Renal cortex interstitium (tissue), 11 donors: ENCODE measurements around the gene CSNK1G2. TPM values are rescaled to one million over a fixed set of nuclear protein-coding genes. Genes with fewer than 3 reads are reported as not detected.

ENCODE experiments used
- DNase-seq, 11 donors: peaks; one replicate each; pipeline ENCODE4 v3.0.0-alpha.2; 2013; ENCODE audit warnings: low read depth in 9 of 11, low spot score in 4 of 11; ENCODE audit errors: extremely low read depth in 1 of 11
- polyA plus RNA-seq, 3 donors: library from polyadenylated mRNA; unstranded; fragments of 120-200 nt; gene quantifications; one replicate each; pipeline ENCODE4 v1.2.1, GENCODE V29; 2013; ENCODE audit not compliant: insufficient read length in 3 of 3

The CSNK1G2 gene
- polyA plus RNA-seq, 3 donors: 50.5 to 70.4 (median 67.9) TPM

DNA sequence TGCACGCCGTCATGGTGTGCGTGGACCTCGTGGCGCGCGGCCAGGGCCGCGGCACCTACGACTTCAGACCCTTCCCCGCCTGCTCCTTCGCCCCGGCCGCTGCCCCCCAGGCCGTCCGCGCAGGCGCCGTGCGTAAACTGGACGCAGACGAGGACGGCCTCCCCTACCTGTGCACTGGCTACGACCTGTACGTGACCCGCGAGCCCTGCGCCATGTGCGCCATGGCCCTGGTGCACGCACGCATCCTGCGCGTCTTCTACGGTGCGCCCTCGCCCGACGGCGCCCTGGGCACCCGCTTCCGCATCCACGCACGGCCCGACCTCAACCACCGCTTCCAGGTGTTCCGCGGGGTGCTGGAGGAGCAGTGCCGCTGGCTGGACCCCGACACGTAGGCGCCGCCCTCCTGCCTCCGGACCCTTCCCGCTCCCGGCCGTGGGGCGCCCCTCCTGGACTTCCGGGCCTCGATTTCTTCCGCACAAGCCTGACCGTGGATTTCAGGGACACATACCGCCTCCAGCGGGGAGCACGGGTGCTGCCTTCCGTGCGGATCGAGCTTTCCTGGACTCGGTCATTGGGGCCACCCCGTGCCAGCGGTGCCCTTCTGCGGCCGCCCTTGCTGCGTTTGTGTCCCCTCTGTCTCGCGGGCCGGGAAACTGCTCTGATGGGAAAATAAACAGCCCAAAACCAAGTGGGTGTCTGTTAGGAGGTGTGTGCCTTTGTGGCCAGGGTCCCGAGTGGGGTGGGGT is 28.0 kb upstream of the CSNK1G2 start:
- DNase-seq: no peak

DNA sequence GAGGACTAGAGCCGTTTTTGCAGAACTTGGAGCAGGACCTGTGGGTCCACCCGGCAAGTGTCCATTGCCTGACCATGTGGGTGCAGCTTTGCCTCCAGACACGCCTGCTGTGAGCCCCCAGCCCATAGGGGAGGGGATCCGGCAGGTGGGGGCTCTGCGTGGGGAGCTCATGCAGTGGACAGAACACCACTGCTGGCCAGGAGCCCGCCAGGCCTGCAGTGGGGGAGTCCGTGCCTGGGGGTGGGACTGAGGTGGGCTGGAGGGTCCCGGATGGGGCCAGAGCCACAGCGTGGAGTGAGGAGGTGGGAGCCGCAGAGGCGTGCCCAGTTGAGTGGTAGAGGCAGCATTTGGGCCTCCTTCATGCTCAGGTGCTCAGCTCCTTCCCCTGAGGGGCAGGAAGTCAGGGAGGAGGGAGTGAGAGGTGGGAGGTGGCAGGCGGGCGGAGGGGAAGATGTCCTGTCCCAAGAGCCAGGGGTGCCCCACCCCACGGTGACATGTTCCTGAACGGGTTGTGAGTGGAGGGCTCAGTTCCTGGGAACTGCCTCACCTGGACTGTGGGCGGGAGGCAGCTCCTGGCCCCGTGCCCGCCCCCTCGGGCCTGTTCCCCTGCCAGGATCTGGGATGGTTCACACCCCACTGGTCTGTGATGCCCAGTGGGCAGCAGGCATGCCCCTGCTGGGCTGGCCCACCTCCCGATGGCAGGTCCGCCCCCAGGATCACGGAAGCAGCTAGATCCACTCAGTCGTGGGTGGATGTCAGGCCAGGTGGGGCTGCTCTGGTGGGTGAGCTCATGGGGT is 27.0 kb upstream of the CSNK1G2 start:
- no peak for DNase-seq

DNA sequence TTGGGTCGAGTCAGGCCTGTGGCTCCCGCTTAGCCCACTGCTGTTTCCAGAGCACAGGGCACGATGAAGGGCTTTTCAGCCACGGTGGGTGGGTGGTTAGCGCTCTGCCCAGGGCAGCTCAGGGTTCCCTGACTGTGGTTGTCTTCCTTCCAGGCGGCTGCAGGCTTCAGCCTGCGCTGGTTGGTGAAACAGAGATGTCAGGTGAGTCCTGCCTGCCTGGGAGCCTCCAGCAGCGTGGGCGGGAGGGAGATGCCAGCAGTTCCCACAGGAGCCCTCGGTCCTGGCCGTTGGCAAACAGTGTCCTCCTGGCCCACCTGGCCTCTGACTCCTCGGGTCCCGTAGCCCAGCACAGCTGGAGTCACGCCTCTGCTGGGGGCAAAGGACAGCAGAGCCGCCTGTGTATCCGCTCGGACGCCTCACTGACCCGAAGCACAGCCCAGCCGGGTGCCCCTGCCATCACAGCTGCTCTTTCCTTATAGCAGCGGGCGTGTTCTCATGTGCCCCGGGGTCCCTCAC is 26.1 kb upstream of the CSNK1G2 start:
- DNase-seq: no peak

DNA sequence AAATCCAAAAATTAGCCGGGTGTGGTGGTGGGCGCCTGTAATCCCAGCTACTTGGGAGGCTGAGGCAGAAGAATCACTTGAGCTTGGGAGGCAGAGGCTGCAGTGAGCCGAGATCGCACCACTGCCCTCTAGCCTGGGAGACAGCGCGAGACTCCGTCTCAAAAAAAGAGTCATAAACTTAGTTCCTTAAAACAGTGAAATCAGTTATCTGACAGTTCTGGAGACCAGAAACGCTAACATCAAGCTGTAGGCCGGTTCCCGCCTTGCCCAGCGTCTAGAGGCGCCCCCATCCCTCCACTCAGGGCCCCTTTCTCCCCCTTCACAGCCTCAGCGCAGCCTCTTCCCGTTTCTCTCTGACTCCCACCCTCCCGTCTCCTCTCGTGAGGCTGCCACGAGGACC is 23.8 kb upstream of the CSNK1G2 start:
- no peak for DNase-seq

DNA sequence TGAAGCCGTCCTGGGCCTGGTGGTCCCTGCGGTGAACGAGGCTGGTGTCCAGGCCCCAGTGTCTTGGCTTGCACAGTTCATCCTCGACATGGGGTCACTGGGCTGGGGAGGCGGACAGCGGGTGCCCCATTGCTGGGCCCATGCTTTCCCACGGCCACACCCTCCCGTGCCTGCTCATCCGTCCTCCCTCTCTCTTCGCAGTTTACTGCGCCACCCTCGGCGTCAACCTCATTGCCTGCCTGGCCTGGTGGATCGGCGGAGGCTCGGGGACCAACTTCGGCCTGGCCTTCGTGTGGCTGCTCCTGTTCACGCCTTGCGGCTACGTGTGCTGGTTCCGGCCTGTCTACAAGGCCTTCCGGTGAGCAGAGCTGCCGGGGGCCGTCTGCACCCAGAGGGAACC is 23.0 kb upstream of the CSNK1G2 start:
- no peak for DNase-seq

DNA sequence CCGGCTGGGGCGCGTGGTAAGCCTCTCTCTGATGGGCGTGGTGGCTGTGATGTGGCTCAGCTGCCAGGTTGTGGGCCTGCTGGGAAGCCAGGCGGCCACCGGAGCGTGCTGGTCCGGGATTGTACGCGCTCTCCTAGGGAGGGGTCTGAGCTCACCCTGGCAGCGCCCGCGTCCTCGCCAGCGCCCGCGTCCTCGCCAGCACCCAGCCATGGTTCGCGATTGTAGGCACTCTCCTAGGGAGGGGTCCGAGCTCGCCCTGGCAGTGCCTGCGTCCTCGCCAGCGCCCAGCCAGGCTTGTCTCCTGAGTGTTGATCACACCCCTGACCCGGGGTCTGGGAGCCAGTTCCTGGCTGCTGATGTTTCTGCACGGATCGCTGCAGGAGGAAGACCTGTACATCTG is 22.0 kb upstream of the CSNK1G2 start:
- DNase-seq: no peak

DNA sequence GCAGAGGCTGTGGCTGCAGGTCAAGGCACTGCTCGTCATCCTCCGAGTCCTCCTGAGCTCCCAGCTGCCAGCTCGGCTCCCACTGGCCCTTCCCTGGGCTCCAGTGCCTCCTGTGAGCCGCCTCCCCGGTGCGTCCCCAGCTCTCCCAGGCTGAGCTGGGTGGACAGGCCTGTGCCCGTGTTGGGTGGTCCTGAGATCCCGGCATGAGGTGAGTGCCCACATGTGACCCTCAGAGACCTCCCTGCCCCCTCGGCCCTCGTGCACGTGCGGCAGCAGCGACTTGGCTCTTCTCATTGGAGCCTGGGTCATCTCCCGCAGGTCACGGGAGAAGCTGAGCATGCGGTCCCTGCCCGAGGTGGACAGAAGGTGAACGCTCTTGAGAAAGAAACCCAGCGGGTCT is 20.3 kb upstream of the CSNK1G2 start:
- DNase-seq: no peak

DNA sequence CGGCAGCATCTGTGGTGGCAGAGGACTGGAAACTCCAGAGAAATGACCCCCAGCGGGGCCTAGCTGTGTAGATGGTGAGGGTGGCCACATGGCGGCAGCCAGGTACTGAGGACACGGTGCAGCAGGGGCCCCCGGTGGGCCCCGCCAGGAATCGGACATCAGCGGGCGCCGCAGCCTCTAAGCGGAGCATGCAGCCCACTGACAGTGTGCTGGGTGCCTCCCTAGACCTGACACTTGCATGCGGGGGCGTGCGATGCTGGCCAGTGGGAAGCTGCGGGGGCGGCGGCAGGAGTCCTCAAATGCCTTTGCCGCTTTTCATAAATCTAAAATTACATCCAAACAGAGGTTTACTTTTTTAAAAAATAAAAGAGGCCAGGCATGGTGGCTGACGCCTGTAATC is 19.6 kb upstream of the CSNK1G2 start:
- no peak for DNase-seq

DNA sequence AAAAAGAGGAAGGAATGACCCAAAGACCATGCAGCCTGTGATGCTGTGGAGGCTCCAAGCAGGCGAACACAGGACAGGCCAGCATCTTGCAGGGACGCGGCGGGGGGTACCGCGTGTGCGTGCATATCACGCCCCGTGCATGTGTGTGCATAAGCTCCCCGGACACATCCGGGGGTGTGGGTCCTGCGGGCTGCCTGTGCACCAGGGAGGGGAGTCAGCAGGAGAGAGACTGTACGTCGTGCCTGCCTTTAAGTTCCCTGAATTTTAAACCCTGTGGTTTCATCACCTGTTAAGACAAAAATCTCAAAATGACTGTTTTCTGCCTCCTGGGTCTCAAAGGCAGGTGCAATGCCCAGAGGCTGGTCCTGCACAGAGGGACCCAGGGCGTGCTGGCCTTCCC is 19.1 kb upstream of the CSNK1G2 start:
- no peak for DNase-seq

DNA sequence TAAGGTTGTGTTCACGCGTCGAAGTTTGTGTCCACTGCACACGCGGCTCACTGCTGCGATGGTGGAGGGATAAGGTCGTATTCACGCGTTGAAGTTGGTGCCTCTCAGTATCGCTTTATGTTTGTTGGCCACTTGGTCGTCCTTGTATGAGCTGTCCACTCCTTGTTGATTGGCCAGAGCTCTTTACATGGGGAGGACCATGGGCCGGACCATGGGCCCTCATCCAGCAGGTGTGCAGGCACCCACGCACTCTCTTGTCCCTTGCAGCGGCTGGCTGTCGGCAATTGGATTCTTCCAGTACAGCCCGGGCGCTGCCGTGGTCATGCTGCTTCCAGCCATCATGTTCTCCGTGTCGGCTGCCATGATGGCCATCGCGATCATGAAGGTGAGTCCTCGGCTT is 18.2 kb upstream of the CSNK1G2 start:
- no peak for DNase-seq

DNA sequence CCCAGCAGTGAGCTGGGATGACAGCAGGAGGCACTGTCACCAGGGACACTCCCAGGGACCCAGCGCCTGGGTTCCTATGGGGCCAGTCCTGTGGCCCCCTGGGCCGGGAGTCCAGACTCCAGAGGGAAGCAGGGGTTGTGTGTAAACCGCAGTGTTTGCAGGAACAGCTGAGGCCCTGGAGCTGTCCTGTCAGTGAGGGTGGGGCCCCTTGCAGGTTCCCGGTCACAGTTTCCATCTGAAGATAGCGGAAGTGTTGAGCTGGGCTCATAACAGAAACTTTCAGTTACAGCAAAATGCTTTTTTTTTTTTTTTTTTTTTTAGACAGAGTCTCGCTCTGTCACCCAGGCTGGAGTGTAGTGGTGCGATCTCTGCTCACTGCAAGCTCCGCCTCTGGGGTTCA is 17.7 kb upstream of the CSNK1G2 start:
- DNase-seq: no peak

DNA sequence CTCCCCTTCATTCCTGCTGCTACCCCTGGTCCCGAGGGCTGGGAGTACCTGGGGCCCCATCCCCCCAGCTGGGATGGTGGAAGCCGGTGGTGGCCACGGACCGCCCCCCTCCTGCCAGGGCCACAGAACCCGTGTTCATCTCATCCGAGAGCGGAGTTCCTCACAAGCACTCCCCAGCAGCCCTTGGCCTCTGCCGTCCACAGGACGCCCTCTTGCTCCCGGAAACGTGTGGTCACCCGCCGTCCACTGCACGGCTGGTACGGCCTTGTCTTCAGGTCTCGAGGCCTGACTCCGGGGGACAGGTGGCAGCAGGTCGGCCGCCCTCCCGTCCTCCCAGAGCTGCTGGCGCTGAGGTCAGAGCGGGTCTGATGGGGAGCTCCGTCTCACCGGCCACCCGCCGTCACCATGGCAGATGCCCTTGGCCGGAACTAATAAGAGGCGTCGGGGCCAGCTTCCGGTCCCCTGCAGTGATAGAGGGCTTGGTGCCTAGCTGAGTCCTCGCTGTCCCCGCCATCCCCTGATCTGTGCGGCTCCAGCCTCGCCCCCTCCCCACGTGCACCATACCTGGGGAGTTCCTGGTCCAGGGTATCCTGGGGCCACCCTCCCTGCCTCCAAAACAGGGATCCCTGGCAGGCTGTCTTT is 16.5 kb upstream of the CSNK1G2 start:
- no peak for DNase-seq

DNA sequence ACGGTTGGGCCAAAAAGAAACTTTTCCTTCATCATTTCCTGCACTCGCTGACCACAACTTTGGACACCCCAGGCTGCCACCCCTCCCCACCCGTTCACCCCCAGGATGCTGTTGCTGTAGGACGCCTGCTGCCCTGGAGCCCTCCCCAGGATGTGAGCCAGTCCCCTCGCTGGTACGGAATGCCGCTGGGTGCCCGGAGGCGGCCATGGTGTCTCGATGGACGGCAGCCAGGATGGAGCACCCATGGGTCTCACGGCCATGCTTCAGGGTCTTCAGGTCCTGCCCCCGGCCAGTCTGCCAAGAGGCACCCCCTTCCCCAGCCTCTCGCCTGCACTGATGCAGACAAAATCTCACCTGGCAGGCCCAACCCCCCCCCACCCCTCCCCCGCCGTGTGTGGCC is 15.4 kb upstream of the CSNK1G2 start:
- DNase-seq: no peak

DNA sequence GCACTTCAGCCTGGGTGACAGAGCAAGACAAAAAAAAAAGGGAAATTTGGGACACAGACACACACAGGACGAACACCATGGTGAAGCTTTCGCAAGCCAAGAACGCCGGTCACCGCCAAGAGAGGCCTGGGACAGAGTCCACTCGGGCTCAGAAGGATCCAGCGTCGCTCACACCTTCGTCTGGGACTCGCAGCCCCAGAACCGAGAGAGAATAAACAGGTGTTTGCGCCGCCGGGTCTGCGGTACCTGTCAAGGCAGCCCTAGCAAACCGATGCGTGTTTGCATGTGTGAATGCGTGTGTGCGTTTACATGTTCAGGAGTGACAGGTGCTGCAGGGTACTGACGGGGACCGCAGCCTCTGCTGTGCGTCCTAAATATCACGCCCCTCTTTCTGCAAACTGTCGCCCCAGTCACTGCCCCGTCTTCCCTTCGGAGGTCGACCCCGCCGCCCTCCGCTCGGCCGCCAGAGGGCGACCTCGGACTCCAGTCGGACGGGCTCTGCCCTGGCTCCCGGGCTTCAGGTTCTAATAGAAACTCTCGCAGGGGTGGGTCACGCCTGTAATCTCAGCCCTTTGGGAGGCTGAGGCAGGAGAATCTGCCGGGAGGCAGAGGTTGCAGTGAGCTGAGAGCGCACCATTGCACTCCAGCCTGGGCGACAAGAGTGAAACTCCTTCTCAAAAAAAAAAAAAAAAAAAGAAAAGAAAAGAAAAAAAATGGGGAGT is 11.8 kb upstream of the CSNK1G2 start:
- peak in 1 of 11 donors; percentile 66 for DNase-seq

DNA sequence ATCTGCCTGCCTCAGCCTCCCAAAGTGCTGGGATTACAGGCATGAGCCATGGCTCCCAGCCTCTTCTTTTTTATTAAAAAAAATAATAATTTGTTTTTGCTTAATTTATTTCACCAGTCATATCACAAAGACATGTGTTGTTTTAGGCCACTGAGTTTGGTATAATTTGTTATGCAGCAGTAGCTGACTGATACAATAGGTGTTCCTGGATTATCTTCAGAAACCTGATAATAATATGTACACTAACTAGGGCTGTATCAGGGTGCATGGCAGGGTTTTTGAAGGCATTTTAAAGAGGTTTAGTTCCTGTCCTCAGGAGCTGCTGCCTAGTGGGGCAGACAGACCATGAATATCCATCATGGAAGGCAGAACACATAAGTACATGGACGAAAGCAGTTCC is 9.5 kb upstream of the CSNK1G2 start:
- DNase-seq: no peak

DNA sequence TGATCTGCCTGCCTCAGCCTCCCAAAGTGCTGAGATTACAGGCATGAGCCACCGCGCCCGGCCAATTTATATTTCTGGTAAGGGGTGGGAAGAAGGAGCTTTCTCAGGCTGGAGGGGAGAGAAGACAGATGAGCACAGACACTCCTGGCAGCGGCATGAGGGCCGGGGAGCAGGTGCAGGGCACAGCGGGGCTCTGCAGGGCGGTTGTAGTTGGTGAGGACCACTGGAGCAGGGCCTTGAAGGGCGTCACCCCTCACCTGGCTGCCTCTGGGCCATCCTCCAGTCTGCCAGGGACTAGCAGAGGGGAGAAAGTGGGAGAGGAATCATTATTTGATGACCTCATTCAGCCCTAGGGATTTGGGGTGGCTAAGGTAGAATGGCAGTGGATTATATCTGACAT is 8.6 kb upstream of the CSNK1G2 start:
- DNase-seq: no peak

DNA sequence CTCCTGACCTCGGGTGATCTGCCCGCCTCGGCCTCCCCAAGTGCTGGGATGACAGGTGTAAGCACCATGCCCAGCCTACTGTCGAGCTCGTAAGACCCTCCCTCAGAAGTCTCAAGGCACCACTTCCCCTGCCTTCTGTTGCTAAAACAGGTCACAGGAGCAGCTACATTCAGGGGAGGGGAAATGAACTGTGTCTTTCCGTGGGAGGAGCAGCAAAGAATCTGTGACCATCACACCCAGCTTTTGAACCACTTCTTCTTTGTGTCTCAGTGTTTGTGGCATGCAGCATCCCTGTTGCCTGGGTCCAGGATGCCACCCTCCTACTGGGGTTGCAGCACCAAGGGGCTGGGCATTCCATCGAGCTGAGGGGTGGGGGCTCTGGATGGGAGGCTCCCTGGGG is 7.7 kb upstream of the CSNK1G2 start:
- DNase-seq: no peak

DNA sequence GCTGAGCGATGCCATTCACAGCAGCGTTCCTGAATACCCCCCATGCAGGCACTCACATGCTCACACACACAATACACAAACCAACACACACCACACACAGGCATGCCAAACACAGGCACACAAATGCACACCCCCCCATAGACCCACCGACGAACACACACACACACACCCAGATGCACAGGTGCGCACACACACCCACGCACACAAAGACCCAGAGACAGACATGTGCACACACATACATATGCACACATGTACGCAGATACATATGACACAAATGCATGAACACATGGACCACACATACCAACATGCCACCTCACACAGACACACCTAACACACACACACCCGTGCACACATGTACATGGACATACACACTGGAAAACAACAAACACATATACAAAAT is 7.0 kb upstream of the CSNK1G2 start:
- no peak for DNase-seq

DNA sequence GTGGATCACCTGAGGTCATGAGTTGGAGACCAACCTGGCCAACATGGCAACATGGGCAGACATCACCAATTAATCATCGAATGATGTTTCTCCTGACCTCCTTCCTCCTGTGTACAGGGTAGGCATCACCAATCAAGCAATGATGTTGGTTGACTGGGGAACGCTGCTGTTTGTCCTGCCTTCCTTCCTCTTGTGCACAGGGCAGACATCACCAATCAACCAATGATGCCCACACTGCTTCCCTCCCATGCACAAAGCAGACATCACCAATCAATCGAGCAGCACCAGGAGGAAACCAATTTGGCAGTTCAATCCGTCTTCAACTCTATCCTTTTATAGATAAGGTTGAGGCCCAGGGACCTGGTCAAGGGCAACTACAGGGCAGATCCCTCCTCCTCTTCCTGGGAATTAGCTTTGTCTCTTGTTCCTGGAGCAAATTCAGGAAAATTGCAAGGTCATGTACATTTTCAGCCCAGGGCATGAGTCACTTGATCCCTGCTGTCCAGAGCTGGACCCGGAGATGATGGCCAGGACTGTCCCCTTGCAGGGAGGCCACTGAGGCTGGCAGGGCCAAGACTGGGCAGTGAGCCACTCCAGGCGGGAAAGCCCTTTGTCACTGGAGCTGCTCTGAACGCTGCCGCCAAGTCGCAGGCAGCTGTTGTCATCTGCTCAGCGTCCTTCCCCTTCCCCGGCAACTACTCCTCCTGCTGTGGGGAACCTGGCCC is 5.3 kb upstream of the CSNK1G2 start:
- no peak for DNase-seq
